HepG2 (cell line): Measurements from ENCODE around the gene SCARF1. TPM values are rescaled to one million over a fixed set of nuclear protein-coding genes. Genes with fewer than 3 reads are reported as not detected.

Experiments used
- ELF3 ChIP-seq: IDR thresholded peaks from 2 replicates; pipeline ENCODE4 v1.6.1; 2016; ENCODE audit warnings: missing genetic modification reagents, missing compliant biosample characterization
- FOXJ3 ChIP-seq: sonication (generic); formaldehyde crosslinking; IDR thresholded peaks from 2 replicates; pipeline ENCODE4 v1.4.0; 2020; ENCODE audit warnings: missing genetic modification reagents, mild to moderate bottlenecking, borderline replicate concordance
- FOXP1 ChIP-seq, 2 experiments: fragments of 450-650 bp in 1 of 2; IDR thresholded peaks; 2 replicates each; pipeline ENCODE4 v1.6.1; 2017 to 2018; ENCODE audit warnings: antibody characterized with exemption in 1 of 2
- HOXA3 ChIP-seq: sonication (generic); formaldehyde crosslinking; IDR thresholded peaks from 2 replicates; pipeline ENCODE4 v1.5.0; 2020; ENCODE audit warnings: missing genetic modification reagents
- MAFF ChIP-seq: IDR thresholded peaks from 2 replicates; pipeline ENCODE4 v1.6.1; 2011; ENCODE audit warnings: low read depth, low read length, improper control_type of control experiment
- NFATC3 ChIP-seq: sonication (generic); formaldehyde crosslinking; IDR thresholded peaks from 2 replicates; pipeline ENCODE4 v1.5.1; 2020; ENCODE audit warnings: mild to moderate bottlenecking, missing genetic modification reagents
- RARG ChIP-seq: sonication (generic); formaldehyde crosslinking; IDR thresholded peaks from 2 replicates; pipeline ENCODE4 v1.4.0; 2020; ENCODE audit warnings: low read depth, mild to moderate bottlenecking, missing genetic modification reagents
- SPEN ChIP-seq: sonication (generic); formaldehyde crosslinking; IDR thresholded peaks from 2 replicates; pipeline ENCODE4 v1.5.1; 2020; ENCODE audit warnings: low read depth, mild to moderate bottlenecking, missing genetic modification reagents
- STAT6 ChIP-seq: sonication (generic); formaldehyde crosslinking; IDR thresholded peaks from 2 replicates; pipeline ENCODE4 v1.4.0; 2020; ENCODE audit warnings: missing genetic modification reagents, mild to moderate bottlenecking, borderline replicate concordance
- TAF15 ChIP-seq: fragments of 200-400 bp; formaldehyde crosslinking; IDR thresholded peaks from one replicate; pipeline ENCODE4 v1.6.1; 2018; ENCODE audit warnings: mild to moderate bottlenecking, low read depth, low read length; ENCODE audit not compliant: poor library complexity, severe bottlenecking
- TBP ChIP-seq: sonication (generic); formaldehyde crosslinking; IDR thresholded peaks from 2 replicates; pipeline ENCODE4 v1.5.0; 2020; ENCODE audit warnings: missing genetic modification reagents
- ZFP36 ChIP-seq: fragments of 150-350 bp; IDR thresholded peaks from 2 replicates; pipeline ENCODE4 v1.6.1; 2018; ENCODE audit warnings: borderline replicate concordance, low read length, low read depth; ENCODE audit not compliant: partially characterized antibody
- ZNF232 ChIP-seq: sonication (generic); formaldehyde crosslinking; IDR thresholded peaks from 2 replicates; pipeline ENCODE4 v1.4.0; 2020; ENCODE audit warnings: missing genetic modification reagents, borderline replicate concordance
- ZNF253 ChIP-seq: sonication (generic); formaldehyde crosslinking; IDR thresholded peaks from 2 replicates; pipeline ENCODE4 v1.8.0; 2022; ENCODE audit warnings: mild to moderate bottlenecking, missing genetic modification reagents, borderline replicate concordance
- ZNF407 ChIP-seq: sonication (generic); formaldehyde crosslinking; IDR thresholded peaks from one replicate; pipeline ENCODE4 v1.5.1; 2020; ENCODE audit warnings: mild to moderate bottlenecking, missing genetic modification reagents; ENCODE audit errors: not compliant biosample characterization
- ZNF501 ChIP-seq: sonication (generic); formaldehyde crosslinking; IDR thresholded peaks from 2 replicates; pipeline ENCODE4 v1.5.1; 2020; ENCODE audit warnings: mild to moderate bottlenecking, moderate library complexity, missing genetic modification reagents
- ZNF652 ChIP-seq: IDR thresholded peaks from 2 replicates; pipeline ENCODE4 v1.6.1; 2016; ENCODE audit warnings: low read depth, borderline replicate concordance
- ZSCAN31 ChIP-seq: sonication (generic); formaldehyde crosslinking; IDR thresholded peaks from 2 replicates; pipeline ENCODE4 v1.5.0; 2020; ENCODE audit warnings: low read depth, mild to moderate bottlenecking, missing genetic modification reagents
- polyA plus RNA-seq, 8 experiments: library from polyadenylated mRNA; depleted of rRNA in 3 of 8; stranded (reverse) in 7 of 8; unstranded in 1 of 8; fragments of >200 nt; fragmentation: Illumina TruSeq in 4 of 8; extraction: Trizol in 4 of 8; gene quantifications; 2 replicates each; pipeline versions ENCODE4 v1.2.1 to v1.2.3, GENCODE V29; 2011 to 2016; ENCODE audit warnings: low read depth in 4 of 8, missing spikeins in 1 of 8, mixed read lengths in 1 of 8; ENCODE audit not compliant: insufficient read depth in 1 of 8
- total RNA-seq, 5 experiments: library from RNA; depleted of rRNA; stranded (reverse); fragments of >200 nt; fragmentation: Illumina TruSeq; extraction: Trizol; gene quantifications; 2 replicates each; pipeline ENCODE4 v1.2.3, GENCODE V29; 2016; ENCODE audit warnings: low read depth in 1 of 5

The SCARF1 gene
- total and polyA plus RNA-seq, 2 of the 13 experiments (the other 11 are each of a cell fraction or from before 2014, with no cell fraction given): 0.24 to 0.71 TPM

- TF ChIP-seq ZFP36 (no peak), ZNF253 (no peak), FOXJ3 (CRISPR knock-in tag) (no peak), ELF3 (CRISPR knock-in tag) (peak; percentile 55), HOXA3 (CRISPR knock-in tag) (peak; percentile 42; the same call in 1 of the 2 replicates), FOXP1 (IDR thresholded peaks at IDR 0.05) (no peak), FOXP1 (CRISPR knock-in tag; IDR thresholded peaks at IDR 0.05) (peak; percentile 12; the same call in 1 of the 2 replicates), ZNF652 (no peak), TBP (CRISPR knock-in tag) (no peak), MAFF (peak; percentile 75; the same call in 1 of the 2 replicates), ZNF407 (no peak), STAT6 (CRISPR knock-in tag) (no peak), SPEN (CRISPR knock-in tag) (no peak), TAF15 (no peak), ZNF501 (CRISPR knock-in tag) (0 out of 2 replicates have a peak, but pooled peaks have one; percentile 35), RARG (CRISPR knock-in tag) (no peak), NFATC3 (CRISPR knock-in tag) (0 out of 2 replicates have a peak, but pooled peaks have one; percentile 11), ZSCAN31 (no peak), ZNF232 (CRISPR knock-in tag) (no peak)
Observed at GRCh38 chr17:1590029-1590746, 55.3 kb downstream of the SCARF1 start (continued).
